GM19099 (cell line): ENCODE results near the gene CRACDL.

Experiments used
- POLR2A ChIP-seq: IDR thresholded peaks from 3 replicates; pipeline ENCODE4 v1.6.1; 2011; ENCODE audit warnings: low read depth; ENCODE audit not compliant: insufficient read length; ENCODE audit errors: extremely low read depth

The CRACDL gene

GRCh38 chr2:98868548-98869271 lies 67.3 kb downstream of the CRACDL start:
- TF ChIP-seq POLR2A = no peak

- TF ChIP-seq POLR2A = no peak
These were observed 68.3 kb downstream of the CRACDL start for GRCh38 chr2:98867539-98868309.

GRCh38 chr2:98866033-98866432 lies 70.0 kb downstream of the CRACDL start:
- TF ChIP-seq POLR2A = no peak

GRCh38 chr2:98861601-98862000 lies 74.4 kb downstream of the CRACDL start:
- TF ChIP-seq POLR2A = no peak

GRCh38 chr2:98859323-98859722 lies 76.7 kb downstream of the CRACDL start:
- TF ChIP-seq POLR2A = no peak

- TF ChIP-seq POLR2A = no peak
These were observed 79.0 kb downstream of the CRACDL start for GRCh38 chr2:98857001-98857400.

- no peak for TF ChIP-seq POLR2A
These were observed 81.3 kb downstream of the CRACDL start for GRCh38 chr2:98854682-98855081.

GRCh38 chr2:98852932-98853331 lies 83.1 kb downstream of the CRACDL start:
- no peak for TF ChIP-seq POLR2A

- no peak for TF ChIP-seq POLR2A
These were observed 86.0 kb downstream of the CRACDL start for GRCh38 chr2:98850074-98850473.

- TF ChIP-seq POLR2A = no peak
These were observed 86.9 kb downstream of the CRACDL start for GRCh38 chr2:98849113-98849512.

- TF ChIP-seq POLR2A = no peak
These were observed 88.2 kb downstream of the CRACDL start for GRCh38 chr2:98847853-98848252.

- no peak for TF ChIP-seq POLR2A
These were observed 90.0 kb downstream of the CRACDL start for GRCh38 chr2:98846041-98846440.

- TF ChIP-seq POLR2A = no peak
These were observed 93.9 kb downstream of the CRACDL start for GRCh38 chr2:98842136-98842535.

GRCh38 chr2:98839292-98839691 lies 96.7 kb downstream of the CRACDL start:
- no peak for TF ChIP-seq POLR2A

GRCh38 chr2:98835831-98836385 lies 100.1 kb downstream of the CRACDL start:
- TF ChIP-seq POLR2A = no peak

- TF ChIP-seq POLR2A = no peak
These were observed 102.1 kb downstream of the CRACDL start for GRCh38 chr2:98833917-98834263.

- TF ChIP-seq POLR2A = no peak
These were observed 102.7 kb downstream of the CRACDL start for GRCh38 chr2:98833172-98833916.
